HG02981 (cell line): ENCODE data around the gene DTYMK.
"Not testable (repeated sequence)": the region's sequence is repeated elsewhere in the genome, so short reads cannot be mapped to it uniquely, and the experiment has no call there.

ENCODE experiments used
- ATAC-seq: cut with Tn5 transposase; IDR thresholded peaks from one replicate; pipeline ENCODE4 v1.9.1; 2021; ENCODE audit warnings: mild to moderate bottlenecking, moderate library complexity; ENCODE audit not compliant: unreplicated experiment

Gene DTYMK

GRCh38 chr2:241673189-241673663, 13.4 kb downstream of the DTYMK start:
- no peak for ATAC-seq

- ATAC-seq = no peak
Measured at GRCh38 chr2:241672243-241673188, 14.1 kb downstream of the DTYMK start.

- no peak for ATAC-seq
Measured at GRCh38 chr2:241671457-241672240, 15.0 kb downstream of the DTYMK start.

GRCh38 chr2:241670333-241671110, 16.1 kb downstream of the DTYMK start:
- ATAC-seq = no peak

GRCh38 chr2:241668839-241669238, 17.8 kb downstream of the DTYMK start:
- no peak for ATAC-seq

- no peak for ATAC-seq
Measured at GRCh38 chr2:241668354-241668753, 18.3 kb downstream of the DTYMK start.

- ATAC-seq = no peak
Measured at GRCh38 chr2:241666627-241667400, 19.8 kb downstream of the DTYMK start.

GRCh38 chr2:241665731-241666440, 20.7 kb downstream of the DTYMK start:
- no peak for ATAC-seq

- not testable (repeated sequence) for ATAC-seq
Measured at GRCh38 chr2:241662731-241663130, 23.9 kb downstream of the DTYMK start.

- no peak for ATAC-seq
Measured at GRCh38 chr2:241660593-241661213, 25.9 kb downstream of the DTYMK start.

GRCh38 chr2:241659150-241659739, 27.4 kb downstream of the DTYMK start:
- no peak for ATAC-seq

GRCh38 chr2:241658296-241658695, 28.3 kb downstream of the DTYMK start:
- ATAC-seq = no peak

GRCh38 chr2:241657786-241658254, 28.8 kb downstream of the DTYMK start:
- ATAC-seq = no peak

- no peak for ATAC-seq
Measured at GRCh38 chr2:241656190-241656741, 30.3 kb downstream of the DTYMK start.

GRCh38 chr2:241655516-241656189, 31.0 kb downstream of the DTYMK start:
- ATAC-seq = no peak

GRCh38 chr2:241654551-241654950, 32.1 kb downstream of the DTYMK start:
- no peak for ATAC-seq

- ATAC-seq = no peak
Measured at GRCh38 chr2:241653210-241653750, 33.3 kb downstream of the DTYMK start.
